Stimulated activated CD8-positive, alpha-beta memory T cell treated with anti-CD3 and anti-CD28 coated beads, Interleukin-7, amount 100 ng/mL, for 4 hours (primary cell): ENCODE measurements around the gene TMEM147.

ENCODE experiments used
- DNase-seq, 2 donors: peaks; one replicate each; pipeline ENCODE4 v3.0.0-alpha.2; 2020; ENCODE audit warnings: low read depth in 2 of 2

TMEM147 gene

DNA sequence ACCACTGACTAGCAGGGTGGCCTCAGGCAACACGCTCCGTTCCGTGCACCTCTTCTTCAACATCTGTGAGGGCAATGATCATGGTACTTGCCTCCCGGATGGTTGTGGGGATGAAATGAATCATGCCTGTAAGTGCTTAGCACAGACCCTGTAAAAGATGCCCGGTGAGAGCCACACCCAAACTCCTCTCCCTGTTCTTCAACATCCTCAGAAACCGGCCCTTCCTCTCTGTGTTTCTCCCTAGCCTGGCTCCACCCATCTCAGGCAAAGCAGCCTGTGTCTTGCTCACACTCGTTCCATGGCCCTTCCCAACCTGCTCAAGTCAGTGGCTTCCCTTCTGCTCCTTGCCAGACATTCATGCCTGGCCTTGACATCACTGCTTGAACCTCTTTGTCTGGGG lies 26.1 kb upstream of the TMEM147 start:
- DNase-seq: no peak

DNA sequence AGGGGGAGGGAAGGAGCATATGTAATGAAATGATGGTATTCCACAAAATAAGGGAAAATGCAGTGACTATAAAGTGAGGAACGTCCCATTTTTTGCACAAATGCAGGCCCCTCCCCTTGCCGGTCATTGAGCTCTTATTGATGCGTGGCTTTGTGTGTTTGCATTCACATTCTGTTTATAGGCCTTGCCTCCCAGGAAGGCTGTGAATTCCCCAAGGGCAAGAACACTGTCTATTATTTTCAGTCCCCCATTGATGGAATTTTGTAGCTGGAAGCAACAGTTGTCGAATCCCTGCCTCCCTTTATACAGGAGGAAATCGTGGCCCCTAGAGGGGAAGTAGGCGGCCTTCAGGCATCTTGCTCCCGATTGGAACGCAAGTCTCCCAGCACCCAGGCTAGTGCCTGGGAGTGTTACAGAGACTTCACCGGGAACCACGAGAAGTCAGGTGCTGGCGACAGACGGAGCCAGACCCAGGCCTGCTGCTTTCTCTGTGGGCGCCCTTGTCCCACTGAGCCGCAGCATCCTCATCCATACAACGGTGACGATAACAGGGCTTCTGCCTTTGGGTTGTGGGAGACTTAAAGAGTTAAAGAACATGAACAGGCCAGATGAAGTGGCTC lies 24.2 kb upstream of the TMEM147 start:
- DNase-seq: no peak

DNA sequence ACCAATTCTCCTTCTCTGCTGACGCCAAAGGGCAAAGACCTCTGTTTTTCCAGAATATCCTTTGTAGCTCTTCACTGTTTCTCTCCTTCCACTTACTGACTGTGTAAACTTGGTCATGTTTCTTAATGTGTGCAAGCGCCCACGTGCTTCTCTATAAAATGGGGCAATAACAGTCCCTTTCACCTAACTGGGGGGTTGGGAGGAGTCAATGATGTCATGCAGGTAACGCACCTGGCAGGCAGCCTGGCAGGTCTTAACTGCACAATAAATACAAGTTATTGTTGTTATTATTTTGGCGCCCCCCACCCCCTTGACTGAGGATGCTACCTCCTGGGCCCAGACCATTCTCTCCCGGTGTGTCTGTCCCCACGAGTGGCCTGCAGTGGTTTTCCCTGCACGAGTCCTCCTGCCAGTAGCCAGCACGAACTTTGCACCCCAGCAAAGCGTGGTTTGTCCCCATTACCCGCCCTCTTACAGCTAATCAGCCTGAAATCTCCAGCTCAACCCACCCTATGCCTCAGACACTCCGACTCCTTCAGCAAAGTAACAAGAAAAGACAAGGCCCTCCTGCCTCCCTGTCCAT lies 22.6 kb upstream of the TMEM147 start:
- no peak for DNase-seq

DNA sequence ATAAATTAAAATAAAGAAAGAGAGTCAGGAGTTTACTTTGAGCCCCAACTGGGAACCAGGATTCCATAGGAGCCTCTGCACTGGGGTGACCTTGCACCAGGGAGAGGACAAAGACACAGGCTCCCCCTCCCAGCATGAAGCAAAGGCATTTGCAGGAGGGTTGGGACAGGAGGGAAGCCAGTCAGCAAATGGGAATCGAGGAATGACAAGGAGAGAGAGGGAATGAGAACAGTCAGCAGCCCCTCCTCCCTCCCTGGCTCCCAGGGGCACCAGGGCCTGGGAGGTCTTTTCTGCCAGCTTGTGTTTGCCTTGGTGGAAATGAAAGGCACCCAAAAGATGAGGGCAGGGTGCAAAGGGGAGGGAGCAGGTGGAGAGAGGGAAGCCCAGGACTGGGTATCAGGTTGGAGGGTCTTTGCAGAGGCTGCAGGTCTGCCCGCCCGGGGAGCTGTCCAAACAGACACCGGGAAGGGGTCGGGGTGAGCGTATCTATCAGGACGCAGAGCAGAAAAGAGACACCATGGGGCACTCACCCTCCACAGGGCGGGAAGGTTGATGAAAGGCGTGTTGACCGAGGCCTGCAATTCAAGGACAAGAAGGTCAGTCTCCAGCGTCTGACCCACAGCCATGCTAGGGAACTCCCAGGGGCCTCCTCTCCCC lies 21.1 kb upstream of the TMEM147 start:
- DNase-seq: no peak

DNA sequence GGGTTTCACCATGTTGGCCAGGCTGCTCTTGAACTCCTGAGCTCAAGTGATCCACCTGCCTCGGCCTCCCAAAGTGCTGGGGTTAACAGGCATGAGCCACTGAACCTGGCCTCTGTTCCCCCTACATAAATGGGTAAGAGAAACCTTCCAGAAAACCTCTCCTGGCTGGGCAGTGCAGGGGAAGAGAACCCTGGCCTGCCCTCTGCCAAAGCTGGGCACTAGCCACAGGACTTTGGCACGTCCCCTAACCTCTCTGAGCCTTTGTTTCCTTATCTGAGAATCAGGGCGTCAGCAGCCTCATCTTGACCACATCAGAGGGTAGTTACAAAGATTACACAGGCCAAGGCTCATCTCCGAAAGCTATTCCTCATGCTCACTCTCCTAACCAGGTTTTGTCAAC lies 19.6 kb upstream of the TMEM147 start:
- no peak for DNase-seq

DNA sequence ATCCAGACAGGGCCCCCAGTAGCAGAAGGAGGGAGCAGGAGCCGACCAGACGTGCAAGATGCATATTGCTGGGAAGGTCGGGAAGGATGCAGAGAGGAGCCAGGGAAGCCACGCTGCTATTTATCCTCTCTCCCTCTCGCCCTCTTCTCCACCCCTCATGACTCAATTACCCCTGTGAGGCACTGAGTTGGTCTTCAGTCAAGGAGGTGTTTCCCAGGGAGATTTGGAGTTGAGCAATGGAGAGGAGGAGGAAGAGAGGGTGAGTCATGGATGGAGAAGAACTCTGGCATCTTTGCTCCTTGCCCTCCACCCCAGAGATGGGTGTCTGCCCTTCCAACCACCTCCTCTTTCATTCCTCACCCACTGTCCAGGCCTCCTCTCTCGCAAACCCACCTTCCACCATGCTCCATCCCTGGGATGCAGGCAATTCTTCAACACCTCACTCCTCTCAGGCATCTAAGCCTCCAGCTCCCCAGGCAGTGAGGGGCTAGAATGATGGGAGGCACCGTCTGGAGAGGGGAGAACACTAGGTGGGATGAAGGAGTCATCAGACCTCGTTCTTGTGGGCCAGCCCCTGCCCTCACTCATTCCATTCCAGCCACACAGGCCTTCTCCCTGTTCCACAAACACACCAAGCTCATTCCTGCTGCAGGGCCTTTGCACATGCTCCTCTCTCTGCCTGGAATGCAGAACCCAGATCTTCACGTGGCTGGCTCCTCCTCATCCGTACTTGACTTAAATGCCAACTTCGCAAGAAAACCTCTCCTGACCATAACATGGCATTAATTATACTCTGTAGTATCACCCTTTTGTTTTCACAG lies 17.0 kb upstream of the TMEM147 start, which contains the start of gene SBSN:
Gene SBSN, minus strand, starts transcription at position 94 of the 821 bp plus-strand sequence. Its CDS starts 30 bp downstream, at position 64.
- DNase-seq: no peak

DNA sequence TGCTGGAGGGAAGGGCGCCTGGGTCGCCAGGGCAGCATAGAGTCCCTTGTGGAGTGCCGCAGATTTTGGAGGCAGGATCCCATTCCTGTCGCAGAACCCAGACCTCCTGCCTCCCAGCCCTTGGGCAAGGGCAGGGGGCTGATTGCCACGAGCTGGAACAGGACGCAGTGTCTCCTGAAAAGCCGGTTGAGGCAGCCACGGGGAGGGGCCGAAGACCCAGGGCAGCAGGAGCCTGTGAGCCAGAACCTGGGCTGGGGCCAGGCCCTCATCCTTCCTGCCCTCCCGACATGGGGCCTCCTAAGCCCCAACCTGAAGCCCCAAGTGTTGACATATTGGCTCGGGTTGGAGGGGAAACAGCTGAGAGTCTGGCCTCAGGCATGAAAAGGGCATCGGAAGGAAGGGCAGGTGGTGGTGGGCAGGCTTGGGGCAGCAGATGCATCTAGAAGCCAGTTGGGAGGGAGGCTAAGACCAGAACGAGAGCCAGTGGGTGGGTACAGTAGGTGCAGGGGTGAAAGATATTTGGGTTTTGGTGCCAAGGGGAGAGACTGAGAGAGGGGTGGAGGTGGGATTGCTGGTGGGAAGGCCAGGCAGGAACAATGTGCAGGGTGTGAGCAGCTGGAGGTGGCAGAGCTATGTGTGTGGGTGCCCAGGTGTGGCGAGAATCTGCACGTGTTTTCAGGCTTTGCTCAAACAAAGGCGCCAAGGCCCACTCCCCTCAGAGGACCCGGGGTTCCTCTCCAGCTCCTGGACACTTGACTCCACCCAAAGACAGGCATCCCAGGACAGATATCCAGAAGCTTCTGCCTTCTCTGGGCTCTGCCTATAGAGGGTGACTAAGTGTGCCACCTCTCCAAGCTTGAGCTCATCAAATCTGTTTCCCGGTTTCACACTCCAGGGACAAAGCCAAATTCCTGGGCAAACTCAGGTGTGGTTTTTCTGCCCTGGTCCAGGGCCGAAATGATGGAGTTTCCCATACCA lies 15.9 kb upstream of the TMEM147 start:
- no peak for DNase-seq

DNA sequence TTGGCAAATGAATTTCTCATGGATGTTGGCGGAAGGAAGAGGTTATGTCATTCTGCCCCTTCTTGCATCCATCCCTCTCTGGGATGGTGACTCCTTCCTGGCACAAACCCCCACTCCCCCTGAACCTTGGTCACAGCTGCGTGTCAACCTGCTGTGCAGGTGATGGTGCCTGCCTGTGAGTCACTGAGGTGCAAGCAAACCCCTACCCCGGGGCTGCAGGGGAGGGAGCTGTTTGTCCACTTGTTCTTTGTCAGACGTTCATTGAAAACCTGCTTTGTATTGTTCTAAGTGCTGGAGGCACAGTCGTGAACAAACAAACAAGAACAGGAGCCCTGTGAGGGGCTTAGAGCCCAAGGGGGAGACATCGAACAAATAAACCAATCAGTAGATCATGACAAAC lies 14.1 kb upstream of the TMEM147 start:
- no peak for DNase-seq

DNA sequence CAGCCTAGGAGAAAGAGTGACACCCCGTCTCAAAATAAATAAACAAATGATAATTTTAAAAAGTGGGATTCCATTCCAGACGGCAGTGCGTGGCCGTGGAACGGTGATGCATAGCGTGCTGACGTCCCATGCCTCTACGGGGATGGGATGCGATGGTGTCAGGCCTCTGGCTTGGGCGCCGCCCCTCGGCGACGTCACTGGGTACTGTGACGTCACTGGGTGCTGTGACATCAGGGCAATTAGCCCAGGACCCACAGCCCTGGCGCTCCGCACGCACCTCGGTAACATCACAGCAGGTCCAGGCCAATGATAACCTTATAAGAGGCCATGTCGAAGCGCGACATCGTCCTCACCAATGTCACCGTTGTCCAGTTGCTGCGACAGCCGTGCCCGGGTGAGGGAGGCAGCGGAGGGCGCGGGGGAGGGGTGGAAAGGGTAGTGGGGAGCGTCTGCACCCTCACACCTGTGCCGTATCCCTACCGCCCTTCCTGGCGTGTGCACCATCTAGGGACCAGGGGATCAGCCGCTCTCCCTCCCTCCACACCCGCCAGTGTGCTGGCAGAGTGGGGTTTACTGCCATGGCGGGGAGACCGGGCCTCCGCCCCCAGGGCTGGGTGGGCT lies 12.1 kb upstream of the TMEM147 start, which contains the start of gene GAPDHS:
Gene GAPDHS, plus strand, starts transcription at position 256 of the 621 bp plus-strand sequence. Its CDS starts 72 bp downstream, at position 328.
- no peak for DNase-seq

DNA sequence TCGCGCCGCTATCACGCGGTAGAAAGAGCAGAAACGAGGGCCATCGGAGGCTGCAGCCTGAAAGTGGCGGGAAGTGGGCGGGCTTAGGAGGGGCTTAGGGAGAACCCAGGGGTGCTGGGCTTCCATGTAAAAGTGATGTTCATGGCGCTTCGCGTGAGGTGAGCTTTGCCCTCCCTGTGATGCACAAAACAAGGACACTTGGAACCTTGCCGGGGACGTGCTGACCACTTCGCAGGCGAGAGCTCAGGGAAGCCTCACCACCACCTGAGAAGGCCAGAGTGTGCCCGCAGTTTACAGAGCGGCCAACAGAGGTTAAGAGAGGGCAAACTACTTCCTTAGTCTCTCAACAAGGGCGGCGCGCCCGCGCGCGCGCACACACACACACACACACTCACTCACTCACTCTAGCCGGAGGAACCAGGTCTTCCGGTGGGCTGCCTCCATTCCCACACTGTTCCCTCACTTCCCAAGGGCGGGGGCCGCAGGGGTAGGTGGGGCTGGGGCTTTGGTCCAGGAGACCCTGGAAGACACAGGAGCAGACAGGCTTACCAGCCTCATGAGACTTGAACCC lies 11.5 kb upstream of the TMEM147 start:
- DNase-seq: peak in 1 of 2 donors; percentile 21

DNA sequence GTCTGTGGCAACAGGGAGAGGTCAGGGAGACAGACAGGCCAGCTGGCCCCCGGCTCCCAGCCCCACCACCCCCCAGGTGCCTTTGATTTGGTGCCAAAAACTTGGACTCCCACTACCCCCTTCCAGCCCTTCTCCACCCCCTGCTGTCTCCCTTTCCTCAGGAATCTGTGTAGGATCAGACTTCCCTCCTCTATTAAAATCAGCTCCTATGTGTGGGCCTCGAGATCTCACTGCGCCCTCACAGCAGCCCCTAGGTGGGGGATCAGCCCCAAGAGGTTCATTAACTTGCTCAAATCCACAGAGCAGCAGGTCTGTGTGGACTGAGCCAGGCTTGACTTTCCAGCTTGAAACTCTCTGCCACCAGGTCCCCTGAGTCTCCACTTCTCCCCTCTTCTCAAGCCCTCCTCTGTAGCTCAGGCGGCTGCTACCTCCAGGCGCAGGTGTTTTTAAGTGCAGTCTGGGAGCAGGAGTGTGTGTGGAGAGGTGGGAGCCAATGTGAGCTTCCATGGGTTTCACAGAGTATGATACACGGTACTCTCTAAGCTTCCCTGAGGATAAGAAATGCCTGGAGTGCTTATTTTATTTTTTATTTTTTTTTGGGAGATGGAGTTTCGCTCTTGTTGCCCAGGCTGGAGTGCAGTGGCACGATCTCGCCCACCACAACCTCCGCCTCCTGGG lies 10.5 kb upstream of the TMEM147 start:
- DNase-seq: no peak

DNA sequence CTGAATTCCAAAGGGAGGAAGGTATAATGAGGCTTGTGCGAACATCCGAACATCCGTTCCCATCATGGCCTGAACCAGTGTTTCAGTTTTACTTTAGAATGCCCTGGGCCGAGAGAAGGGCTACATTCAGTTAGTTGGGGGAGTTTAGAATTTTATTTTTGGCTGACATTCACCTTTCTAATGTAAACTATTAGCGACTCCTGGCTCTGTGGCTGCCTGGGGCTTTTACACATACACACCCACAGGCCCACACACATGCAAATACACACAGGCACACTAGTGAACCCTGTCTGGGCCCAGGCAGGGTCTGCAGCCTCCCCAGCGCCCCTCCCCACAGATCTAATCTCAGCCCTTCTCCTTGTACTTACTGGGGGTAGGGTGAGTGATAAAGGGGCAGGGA lies 6.1 kb upstream of the TMEM147 start:
- DNase-seq: no peak

DNA sequence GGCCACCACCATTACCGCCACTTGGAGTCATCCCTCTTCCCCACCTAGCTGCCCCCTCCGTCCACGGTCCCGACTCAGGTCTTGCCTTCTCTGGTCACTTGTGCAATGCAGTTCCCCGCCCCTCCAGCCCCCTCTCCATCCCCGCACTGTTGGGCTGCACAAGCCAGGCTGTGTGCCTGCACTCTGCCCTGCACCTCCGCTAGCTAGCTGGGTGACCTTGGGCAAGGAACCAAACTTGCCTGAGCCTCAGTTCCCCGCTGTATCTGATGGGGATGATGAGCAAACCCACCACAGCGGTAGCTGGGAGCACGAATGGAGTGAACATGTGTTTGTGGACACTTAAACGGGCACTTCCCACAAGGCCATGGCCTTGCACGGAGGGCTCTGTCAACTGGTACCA lies 5.6 kb upstream of the TMEM147 start:
- no peak for DNase-seq

DNA sequence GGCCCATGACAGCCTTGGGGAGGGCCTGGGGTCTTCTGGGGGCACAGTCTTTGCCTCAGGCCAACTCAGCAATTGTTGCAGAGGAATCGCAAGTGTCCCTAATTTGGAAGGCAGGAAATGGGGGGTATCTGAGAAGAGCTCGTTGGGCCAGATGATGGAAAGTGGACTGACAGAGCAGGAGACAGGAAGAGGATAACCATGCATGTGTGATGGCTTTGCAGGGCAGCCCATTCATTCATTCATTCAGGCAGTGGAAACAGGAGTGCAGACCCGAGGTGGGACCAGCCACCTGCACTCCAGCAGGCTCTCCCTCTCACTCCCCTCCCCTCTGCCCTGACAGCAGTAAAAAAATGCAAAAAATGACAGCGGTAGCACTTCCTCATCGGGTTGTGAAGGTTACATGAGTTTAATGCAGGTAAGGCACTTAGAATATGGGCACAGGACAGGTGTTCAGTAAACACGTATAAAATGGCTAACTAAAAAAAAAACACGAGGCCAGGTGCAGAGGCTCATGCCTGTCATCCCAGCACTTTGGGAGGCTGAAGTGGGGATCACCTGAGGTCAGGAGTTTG lies 5.0 kb upstream of the TMEM147 start:
- no peak for DNase-seq

DNA sequence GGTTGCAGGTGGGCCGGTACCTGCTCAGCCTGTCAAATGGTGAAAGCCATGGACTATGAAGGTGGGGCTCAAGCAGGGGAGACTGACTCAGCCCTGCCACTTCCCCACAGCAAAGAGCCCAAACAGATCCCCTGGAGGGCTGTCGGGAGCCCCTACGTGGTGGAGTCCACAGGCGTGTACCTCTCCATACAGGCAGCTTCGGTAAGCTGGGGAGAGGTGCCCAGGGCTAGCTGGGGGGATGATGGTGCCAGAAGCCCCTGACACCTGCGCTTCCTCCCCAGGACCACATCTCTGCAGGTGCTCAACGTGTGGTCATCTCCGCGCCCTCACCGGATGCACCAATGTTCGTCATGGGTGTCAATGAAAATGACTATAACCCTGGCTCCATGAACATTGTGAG lies 3.2 kb upstream of the TMEM147 start:
- no peak for DNase-seq

DNA sequence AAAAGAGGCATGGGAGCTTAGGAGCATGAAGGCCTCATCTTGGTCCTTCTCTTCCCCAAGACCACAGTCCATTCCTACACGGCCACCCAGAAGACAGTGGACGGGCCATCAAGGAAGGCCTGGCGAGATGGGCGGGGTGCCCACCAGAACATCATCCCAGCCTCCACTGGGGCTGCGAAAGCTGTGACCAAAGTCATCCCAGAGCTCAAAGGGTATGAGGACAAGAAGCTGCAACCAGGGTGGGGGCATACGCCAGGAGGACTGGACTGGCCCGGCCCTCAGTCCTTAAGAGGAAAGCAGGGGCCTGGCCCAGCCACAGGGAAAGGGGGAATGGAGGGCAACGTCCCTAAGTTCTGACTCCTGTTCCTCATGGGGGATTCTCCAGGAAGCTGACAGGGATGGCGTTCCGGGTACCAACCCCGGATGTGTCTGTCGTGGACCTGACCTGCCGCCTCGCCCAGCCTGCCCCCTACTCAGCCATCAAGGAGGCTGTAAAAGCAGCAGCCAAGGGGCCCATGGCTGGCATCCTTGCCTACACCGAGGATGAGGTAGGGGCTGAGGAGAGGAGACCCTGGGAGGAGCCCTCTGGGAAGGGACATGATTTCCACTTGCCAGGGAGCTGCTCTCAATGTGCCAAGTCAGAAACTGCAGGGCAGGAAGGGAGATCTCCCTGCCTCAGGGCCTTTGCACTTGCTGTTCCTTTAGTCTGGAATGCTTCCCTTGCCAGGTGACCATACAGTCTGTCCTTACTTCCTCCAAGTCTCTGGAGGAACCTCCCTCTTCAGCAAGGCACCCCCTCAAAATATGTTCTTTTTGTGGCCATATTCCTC lies 1.9 kb upstream of the TMEM147 start:
- no peak for DNase-seq

DNA sequence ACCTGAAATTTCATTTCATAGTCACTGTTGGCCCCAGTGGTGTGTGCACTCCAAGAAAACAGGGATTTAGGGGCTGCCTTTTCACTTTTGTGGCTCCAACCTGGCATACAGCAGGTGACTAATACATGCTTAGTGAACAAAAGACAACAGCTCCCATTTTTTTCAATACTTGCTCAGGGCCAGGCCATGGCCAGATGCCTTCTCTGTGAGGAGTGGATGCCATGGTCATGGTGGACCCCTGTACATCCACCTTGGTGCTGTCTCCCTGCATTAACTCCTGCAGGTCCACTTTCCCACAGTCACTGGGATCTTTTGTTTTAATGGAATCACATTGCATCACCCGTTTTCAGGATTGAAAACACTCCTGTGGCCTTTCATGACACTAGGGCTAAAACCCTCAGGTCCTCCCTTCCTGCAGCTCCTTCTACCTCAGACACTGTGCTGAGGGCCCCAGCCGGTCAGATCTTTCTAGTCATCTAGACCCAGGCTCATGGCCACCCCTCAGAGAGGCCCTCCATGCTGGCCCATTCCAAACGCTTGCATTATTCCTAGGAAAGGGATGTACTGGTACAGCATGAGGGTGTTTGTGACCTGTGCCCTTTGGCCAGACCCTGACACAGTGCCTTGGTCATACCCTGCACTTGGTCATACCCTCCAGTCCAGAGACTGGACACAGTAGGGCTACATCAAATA lies 1.2 kb upstream of the TMEM147 start:
- no peak for DNase-seq

DNA sequence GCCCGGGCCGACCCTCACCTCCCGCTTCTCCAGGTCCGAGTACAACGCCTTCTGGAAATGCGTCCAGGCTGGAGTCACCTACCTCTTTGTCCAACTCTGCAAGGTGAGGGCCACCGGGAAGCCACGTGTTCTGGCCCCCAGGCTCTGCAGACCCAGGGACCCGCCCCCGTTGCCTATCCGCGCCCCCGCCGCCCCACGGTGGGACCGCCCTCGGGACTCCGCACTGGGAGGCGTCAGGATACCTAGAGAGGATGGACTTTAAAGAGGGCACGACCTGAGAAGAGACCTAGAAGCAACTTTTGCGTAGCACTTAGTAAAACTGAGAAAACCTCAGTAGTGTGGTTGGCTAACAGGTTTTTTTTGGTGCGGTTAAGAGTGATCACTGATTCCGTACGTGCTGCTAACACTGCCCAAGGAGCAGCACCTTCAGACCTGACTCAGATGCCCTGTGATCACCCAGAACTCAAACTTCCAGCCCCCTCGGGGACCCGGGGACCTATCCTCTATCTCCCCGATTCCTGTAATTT lies 492 bp downstream of the TMEM147 start:
- DNase-seq: peak; percentile 24 to 60
